HG03159 (cell line): Measurements from ENCODE around the gene CRACR2B.

Experiments
- ATAC-seq: cut with Tn5 transposase; IDR thresholded peaks from one replicate; pipeline ENCODE4 v1.9.1; 2021; ENCODE audit warnings: mild to moderate bottlenecking, moderate library complexity; ENCODE audit not compliant: unreplicated experiment

CRACR2B gene

GRCh38 chr11:825366-826226 is 2.1 kb upstream of the CRACR2B start:
- no peak for ATAC-seq

- ATAC-seq: no peak
Observed at GRCh38 chr11:826227-826621, 1.5 kb upstream of the CRACR2B start.

- ATAC-seq: no peak
Observed at GRCh38 chr11:826836-827145, 928 bp upstream of the CRACR2B start.

- no peak for ATAC-seq
Observed at GRCh38 chr11:827146-827896, 398 bp upstream of the CRACR2B start.

GRCh38 chr11:828506-829175 is 922 bp downstream of the CRACR2B start:
- no peak for ATAC-seq

GRCh38 chr11:829176-829846 is 1.6 kb downstream of the CRACR2B start:
- no peak for ATAC-seq

GRCh38 chr11:829847-830294 is 2.2 kb downstream of the CRACR2B start:
- no peak for ATAC-seq

- ATAC-seq: no peak
Observed at GRCh38 chr11:830295-831117, 2.8 kb downstream of the CRACR2B start.

GRCh38 chr11:831118-831864 is 3.6 kb downstream of the CRACR2B start:
- no peak for ATAC-seq

- no peak for ATAC-seq
Observed at GRCh38 chr11:831961-832528, 4.3 kb downstream of the CRACR2B start.

- ATAC-seq: peak; percentile 36
Observed at GRCh38 chr11:832529-833113, 4.9 kb downstream of the CRACR2B start, which contains the start of gene CD151. Gene CD151, plus strand, starts transcription at chr11:832952. Its CDS starts 3,118 bp downstream, at chr11:836070.

GRCh38 chr11:833114-833791 is 5.5 kb downstream of the CRACR2B start:
- peak; percentile 11 for ATAC-seq

GRCh38 chr11:833849-834311 is 6.2 kb downstream of the CRACR2B start:
- no peak for ATAC-seq

- no peak for ATAC-seq
Observed at GRCh38 chr11:834371-835316, 6.9 kb downstream of the CRACR2B start.

GRCh38 chr11:836274-836673 is 8.6 kb downstream of the CRACR2B start:
- ATAC-seq: no peak

- no peak for ATAC-seq
Observed at GRCh38 chr11:836700-837099, 9.0 kb downstream of the CRACR2B start.
